PFSK-1 (cell line): Measurements from ENCODE around the gene ATAD3B.

Experiments used
- FOXP2 ChIP-seq: optimal IDR thresholded peaks from 2 replicates; pipeline ENCODE3; 2011; ENCODE audit warnings: borderline replicate concordance, control low read depth, inconsistent platforms; ENCODE audit not compliant: insufficient read depth; ENCODE audit errors: extremely low read length, extremely low read depth
- POLR2AphosphoS5 ChIP-seq: IDR thresholded peaks from 2 replicates; pipeline ENCODE4 v1.6.1; 2012; ENCODE audit warnings: low read depth, mild to moderate bottlenecking, control low read depth, low read length, moderate library complexity
- REST ChIP-seq, 2 experiments: IDR thresholded peaks; 2 replicates each; pipeline versions ENCODE4 v1.6.1 to v1.8.0; 2011 to 2012; ENCODE audit warnings: low read depth in 2 of 2, low read length in 2 of 2, control low read depth in 1 of 2, inconsistent platforms in 1 of 2, mild to moderate bottlenecking in 1 of 2, moderate library complexity in 1 of 2; ENCODE audit not compliant: insufficient read depth in 1 of 2
- SIN3A ChIP-seq: IDR thresholded peaks from 2 replicates; pipeline ENCODE4 v1.6.1; 2012; ENCODE audit warnings: mild to moderate bottlenecking, low read length, moderate library complexity, borderline replicate concordance; ENCODE audit not compliant: insufficient read depth
- TAF1 ChIP-seq: IDR thresholded peaks from 2 replicates; pipeline ENCODE4 v1.6.1; 2012; ENCODE audit warnings: low read length, control low read depth, borderline replicate concordance; ENCODE audit not compliant: insufficient read depth

GRCh38 chr1:1540818-1541628, 69.5 kb downstream of the ATAD3B start:
- TF ChIP-seq TAF1 (no peak), POLR2AphosphoS5 (no peak), SIN3A (no peak), REST (IDR thresholded peaks at IDR 0.05; ENCODE audit: insufficient read depth in 1 of 2, low read depth in 2 of 2, low read length in 2 of 2) (no peak), FOXP2 (no peak)
